Stimulated activated CD4-positive, alpha-beta T cell treated with anti-CD3 and anti-CD28 coated beads, Interleukin-4, amount 100 ng/mL, for 48 hours (primary cell): ENCODE data around the gene SLC5A2.
"Not testable (repeated sequence)": the region's sequence is repeated elsewhere in the genome, so short reads cannot be mapped to it uniquely, and the experiment has no call there.

Experiments
- DNase-seq, 2 donors: peaks; one replicate each; pipeline ENCODE4 v3.0.0-alpha.2; 2020; ENCODE audit warnings: low read depth in 2 of 2

The SLC5A2 gene

GRCh38 chr16:31483081-31483480, at the start of gene SLC5A2:
Gene SLC5A2, plus strand, starts transcription at chr16:31483123. Its CDS starts 14 bp downstream, at chr16:31483137.
- no peak for DNase-seq

GRCh38 chr16:31435341-31436220, 47.3 kb upstream of the SLC5A2 start:
- DNase-seq: no peak

DNA sequence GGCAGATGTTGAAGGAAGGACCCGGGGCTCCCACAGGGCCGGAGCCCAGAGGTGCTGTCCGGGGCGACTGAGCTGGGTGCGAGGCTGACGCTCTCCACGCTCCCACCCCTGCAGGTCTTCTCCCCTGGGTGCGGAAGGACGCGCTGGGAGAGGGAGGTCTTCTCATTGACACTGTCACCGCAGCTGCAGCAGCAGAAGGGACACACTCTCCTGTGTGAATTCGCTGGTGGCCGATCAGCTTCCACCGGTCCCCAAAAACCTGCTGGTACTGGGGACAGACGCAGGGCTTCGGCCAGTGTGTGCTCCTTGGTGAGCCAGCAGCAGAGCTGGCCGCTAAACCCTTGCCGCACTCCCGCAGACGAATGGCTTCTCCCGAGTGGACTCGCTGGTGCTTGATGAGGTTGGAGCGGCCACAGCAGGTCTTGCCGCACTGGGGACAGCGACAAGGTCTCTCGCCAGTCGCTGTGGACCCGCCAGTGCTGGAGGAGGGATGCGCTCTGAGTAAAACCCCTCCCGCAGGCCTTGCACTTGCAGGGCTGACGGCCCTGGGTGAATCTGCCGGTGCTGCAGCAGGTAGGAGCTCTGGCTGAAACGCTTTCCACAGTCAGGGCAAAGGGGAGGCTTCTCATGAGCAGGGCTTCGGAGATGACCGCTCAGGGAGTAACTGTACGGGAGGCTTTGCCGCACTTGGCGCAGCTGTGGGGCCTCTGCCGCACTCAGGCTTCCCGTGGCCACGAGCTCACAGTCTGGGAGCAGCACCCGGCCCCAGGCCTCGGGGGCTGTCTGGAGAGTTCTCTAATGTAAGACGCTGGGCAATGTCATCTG, 46.5 kb upstream of the SLC5A2 start:
- DNase-seq: no peak

GRCh38 chr16:31438414-31438813, 44.5 kb upstream of the SLC5A2 start:
- no peak for DNase-seq

DNA sequence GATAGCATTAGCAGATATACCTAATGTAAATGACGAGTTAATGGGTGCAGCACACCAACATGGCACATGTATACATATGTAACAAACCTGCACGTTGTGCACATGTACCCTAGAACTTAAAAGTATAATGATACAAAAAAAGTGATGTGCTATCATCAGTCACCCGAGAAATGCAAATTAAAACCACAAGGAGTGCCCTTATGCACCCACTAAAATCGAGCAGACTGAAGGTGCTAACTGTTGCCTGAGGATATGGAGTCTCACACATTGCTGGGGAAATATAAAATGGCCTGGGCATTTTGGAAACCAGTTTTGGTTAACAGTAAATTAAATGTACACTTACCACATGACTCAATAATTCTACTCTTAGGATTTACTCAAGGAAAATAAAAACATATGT, 43.9 kb upstream of the SLC5A2 start:
- DNase-seq: not testable (repeated sequence)

- no peak for DNase-seq
Measured at GRCh38 chr16:31439519-31439918, 43.4 kb upstream of the SLC5A2 start.

DNA sequence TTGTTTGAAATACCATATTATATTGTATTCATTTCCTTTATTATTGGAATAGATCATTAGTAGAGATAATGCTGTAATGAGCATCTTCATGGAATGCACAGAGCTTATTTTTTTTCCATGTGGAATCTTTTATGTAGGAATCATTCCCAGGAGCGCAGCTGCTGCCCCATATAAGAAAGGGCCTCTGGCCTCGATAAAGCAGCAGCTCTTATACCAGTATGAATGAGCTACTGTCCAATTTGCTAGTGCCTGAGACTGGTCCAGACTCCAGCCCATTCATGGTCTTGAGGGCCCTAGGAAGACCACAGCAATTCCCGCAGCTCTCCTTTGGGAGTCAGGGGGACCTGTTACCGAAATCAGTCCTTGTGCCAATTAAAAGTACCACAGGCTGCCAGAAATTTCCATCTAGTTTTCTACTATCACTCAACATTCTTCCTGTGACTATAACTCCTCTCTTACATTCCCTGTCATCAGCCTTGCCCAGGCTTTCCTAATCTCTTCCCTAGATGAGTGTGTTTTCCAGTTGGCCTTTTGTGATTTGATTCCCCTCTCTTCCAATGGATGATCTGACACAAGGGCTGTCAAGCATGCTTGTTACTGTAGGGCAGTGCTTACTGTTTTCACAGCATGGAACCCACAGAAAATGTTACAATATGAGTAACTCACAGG, 42.3 kb upstream of the SLC5A2 start:
- no peak for DNase-seq

- DNase-seq: no peak
Measured at GRCh38 chr16:31441956-31442355, 41.0 kb upstream of the SLC5A2 start.

- DNase-seq: not testable (repeated sequence)
Measured at GRCh38 chr16:31445931-31446330, 37.0 kb upstream of the SLC5A2 start.

GRCh38 chr16:31451201-31451600, 31.7 kb upstream of the SLC5A2 start:
- no peak for DNase-seq

DNA sequence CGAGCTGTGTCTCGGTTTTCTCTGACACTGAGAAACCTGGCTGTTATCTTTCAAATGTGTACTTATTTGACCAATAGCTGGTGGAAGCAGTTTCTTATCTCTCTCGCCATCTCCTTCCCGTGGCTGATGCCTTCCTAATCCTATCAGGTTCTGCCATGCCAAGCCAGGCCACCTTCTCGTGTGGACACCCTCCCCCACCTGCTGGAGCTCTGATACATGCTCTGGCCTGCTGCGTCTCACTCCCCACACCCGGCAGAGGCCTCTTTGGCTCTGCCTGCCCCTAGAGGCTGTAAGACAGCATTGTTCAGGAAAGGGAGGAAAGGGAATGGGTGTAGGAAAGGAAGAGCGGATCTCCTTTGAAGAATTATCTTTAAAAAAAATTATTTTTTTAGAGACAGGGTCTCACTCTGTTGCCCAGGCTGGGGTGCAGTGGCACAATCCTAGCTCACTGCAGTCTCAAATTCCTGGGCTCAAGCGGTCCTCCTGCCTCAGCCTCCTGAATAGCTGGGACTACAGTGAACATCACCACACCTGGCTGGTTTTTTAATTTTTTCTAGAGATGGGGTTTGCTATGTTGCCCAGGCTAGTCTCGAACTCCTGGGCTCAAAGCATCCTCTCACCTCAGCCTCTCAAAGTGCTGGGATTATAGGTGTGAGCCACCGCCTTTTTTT, 31.1 kb upstream of the SLC5A2 start:
- no peak for DNase-seq

DNA sequence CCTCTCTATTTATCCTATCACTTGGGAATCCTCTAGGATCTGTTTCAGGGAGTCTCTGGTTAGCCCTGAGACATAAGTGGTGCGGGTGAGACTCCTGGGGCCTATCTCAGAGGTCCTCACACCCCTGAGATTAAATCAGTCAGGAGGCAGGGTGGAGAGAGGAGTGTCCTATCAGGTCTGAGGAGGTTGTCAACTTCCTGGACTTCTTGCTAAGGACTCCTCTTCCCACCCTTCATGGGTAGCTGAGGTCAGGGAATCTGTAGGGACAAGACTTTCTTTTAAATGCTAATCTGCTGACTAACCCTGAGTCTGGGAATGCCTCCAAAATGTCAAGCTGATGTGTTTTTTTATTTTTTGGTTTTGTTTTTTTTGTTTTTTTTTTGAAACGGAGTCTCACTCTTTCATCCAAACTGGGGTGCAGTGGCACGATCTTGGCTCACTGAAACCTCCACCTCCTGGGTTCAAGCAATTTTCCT, 30.3 kb upstream of the SLC5A2 start:
- no peak for DNase-seq

DNA sequence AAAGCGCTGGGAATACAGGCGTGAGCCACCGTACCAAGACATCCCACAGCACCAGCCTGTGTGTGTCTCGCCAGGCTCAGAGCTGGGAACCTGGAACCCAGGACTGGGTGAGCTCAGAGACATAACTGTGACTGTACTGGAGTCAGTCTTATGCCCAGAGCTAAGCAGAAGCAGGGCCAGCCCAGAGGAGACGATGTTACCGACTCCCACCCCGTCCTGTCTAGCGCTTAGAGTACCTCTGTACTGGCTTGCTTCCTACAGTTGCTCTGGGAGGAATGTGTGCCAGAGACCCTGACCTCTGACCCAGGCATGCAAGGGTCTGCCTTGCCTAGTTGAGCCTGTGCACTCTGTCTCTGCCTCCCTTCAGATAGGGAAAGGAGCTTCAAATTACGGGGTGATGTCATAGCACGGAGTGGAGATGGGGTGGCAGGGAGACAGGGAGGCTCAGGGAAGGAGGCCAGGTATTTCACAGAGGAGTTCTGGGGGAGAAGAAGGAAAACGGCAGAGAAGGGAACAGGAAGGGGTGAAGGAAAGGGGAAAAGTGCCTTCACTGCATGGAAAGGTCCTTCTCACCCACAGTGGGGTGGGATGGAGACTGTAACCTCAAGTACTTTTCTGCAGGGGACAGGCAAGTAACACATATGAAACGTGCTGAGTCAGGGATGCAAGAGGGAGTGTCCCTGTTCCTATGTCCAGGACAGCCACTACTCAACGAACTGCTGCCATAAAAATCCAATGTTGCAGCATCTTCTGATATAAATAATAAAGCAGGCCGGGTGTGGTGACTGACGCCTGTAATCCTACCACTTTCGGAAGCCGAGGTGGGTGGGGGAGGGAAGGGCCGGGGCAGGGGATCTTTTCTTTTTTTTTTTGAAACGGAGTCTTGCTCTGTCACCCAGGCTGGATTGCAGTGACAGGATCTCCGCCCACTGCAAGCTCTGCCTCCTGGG, 29.4 kb upstream of the SLC5A2 start:
- no peak for DNase-seq

DNA sequence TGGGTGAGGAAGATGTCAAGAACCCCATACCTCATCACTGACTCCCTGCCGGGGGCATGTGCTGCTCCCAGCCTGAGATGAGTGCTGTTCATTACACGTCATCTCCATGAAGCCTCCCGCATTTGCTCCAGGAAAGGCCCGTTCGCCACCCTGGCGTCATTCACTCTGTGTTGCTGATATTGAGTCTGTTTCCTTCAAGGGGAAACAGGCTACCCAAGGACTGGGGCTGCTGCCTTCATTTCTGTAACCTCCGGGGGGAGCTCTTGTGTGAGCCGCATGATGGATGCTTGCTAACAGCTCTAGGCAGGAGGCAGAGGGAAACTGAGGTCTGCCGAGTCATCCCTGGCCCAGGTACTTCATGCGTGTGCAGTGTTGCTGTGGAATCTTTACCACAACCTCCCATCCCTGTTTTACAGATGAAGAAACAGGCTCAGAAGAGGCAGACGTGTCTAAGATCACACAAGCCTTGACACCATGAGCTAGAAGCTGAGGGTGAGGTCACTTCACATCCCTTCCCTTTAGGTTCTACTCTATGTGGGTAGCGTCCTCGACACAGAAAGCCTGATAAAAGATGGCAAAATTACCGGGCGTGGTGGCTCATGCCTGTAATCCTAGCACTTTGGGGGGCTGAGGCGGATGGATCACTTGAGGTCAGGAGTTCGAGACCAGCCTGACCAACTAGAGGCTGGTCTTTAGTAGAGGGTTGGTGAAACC, 27.2 kb upstream of the SLC5A2 start:
- peak in 1 of 2 donors; percentile 30 for DNase-seq

- no peak for DNase-seq
Measured at GRCh38 chr16:31456988-31457360, 25.9 kb upstream of the SLC5A2 start.

GRCh38 chr16:31458073-31458843, 24.7 kb upstream of the SLC5A2 start:
- DNase-seq: peak in 1 of 2 donors; percentile 33

- peak; percentile 88 to 96 for DNase-seq
Measured at GRCh38 chr16:31458844-31459686, 23.9 kb upstream of the SLC5A2 start, which contains the start of gene ARMC5. Gene ARMC5, plus strand, starts transcription at chr16:31459501. Its CDS starts 24 bp downstream, at chr16:31459525.
